Stimulated activated CD4-positive, alpha-beta T cell treated with anti-CD3 and anti-CD28 coated beads, TNF-alpha, amount 100 ng/mL, for 4 hours (primary cell): ENCODE results near the gene LRRC9.
"Not testable (repeated sequence)": the region's sequence is repeated elsewhere in the genome, so short reads cannot be mapped to it uniquely, and the experiment has no call there.

Source experiments
- DNase-seq, 3 experiments: peaks; one replicate each; pipeline ENCODE4 v3.0.0-alpha.2; 2020; ENCODE audit warnings: low read depth in 3 of 3

LRRC9 gene

GRCh38 chr14:59957890-59958289 is 37.9 kb downstream of the LRRC9 start:
- DNase-seq = not testable (repeated sequence)

GRCh38 chr14:59959668-59960067 is 39.7 kb downstream of the LRRC9 start:
- DNase-seq = no peak

- DNase-seq = no peak
Observed at GRCh38 chr14:59961518-59962062, 41.6 kb downstream of the LRRC9 start.

- no peak for DNase-seq
Observed at GRCh38 chr14:59964251-59965007, 44.5 kb downstream of the LRRC9 start.

- no peak for DNase-seq
Observed at GRCh38 chr14:59969319-59969718, 49.4 kb downstream of the LRRC9 start.

GRCh38 chr14:59981564-59981963 is 61.6 kb downstream of the LRRC9 start:
- DNase-seq = no peak

GRCh38 chr14:59983048-59983447 is 63.1 kb downstream of the LRRC9 start:
- no peak for DNase-seq

GRCh38 chr14:59986556-59987059 is 66.7 kb downstream of the LRRC9 start:
- no peak for DNase-seq

GRCh38 chr14:59997449-59997848 is 77.5 kb downstream of the LRRC9 start:
- DNase-seq = no peak

- DNase-seq = no peak
Observed at GRCh38 chr14:59997966-59998365, 78.0 kb downstream of the LRRC9 start.

- DNase-seq = no peak
Observed at GRCh38 chr14:59998564-59998963, 78.6 kb downstream of the LRRC9 start.

- no peak for DNase-seq
Observed at GRCh38 chr14:60002819-60003492, 83.0 kb downstream of the LRRC9 start.

GRCh38 chr14:60003991-60004390 is 84.0 kb downstream of the LRRC9 start:
- DNase-seq = no peak

- no peak for DNase-seq
Observed at GRCh38 chr14:60008042-60008441, 88.1 kb downstream of the LRRC9 start.

- DNase-seq = not testable (repeated sequence)
Observed at GRCh38 chr14:60010263-60010662, 90.3 kb downstream of the LRRC9 start.

GRCh38 chr14:60014402-60014801 is 94.5 kb downstream of the LRRC9 start:
- DNase-seq = no peak

- no peak for DNase-seq
Observed at GRCh38 chr14:60021619-60022018, 101.7 kb downstream of the LRRC9 start.

GRCh38 chr14:60025571-60025970 is 105.6 kb downstream of the LRRC9 start:
- no peak for DNase-seq

- DNase-seq = no peak
Observed at GRCh38 chr14:60035177-60035576, 115.2 kb downstream of the LRRC9 start.

- DNase-seq = not testable (repeated sequence)
Observed at GRCh38 chr14:60047976-60048375, 128.0 kb downstream of the LRRC9 start.

- DNase-seq = no peak
Observed at GRCh38 chr14:60051721-60052221, 131.8 kb downstream of the LRRC9 start.

- DNase-seq = no peak
Observed at GRCh38 chr14:60058087-60058486, 138.1 kb downstream of the LRRC9 start.

GRCh38 chr14:60061371-60061770 is 141.4 kb downstream of the LRRC9 start:
- no peak for DNase-seq
